Stimulated activated naive B cell treated with anti-CD40 and anti-IgM and Interleukin-4, amounts not matched to agents 10 μg/mL and 1 μg/mL and 100 μg/mL, for 72 hours (primary cell): ENCODE measurements around the gene ZNF750.

ENCODE experiments used
- ATAC-seq, 2 donors: fragments of 150-1000 bp; cut with Tn5 transposase; replicated peaks; 2 replicates each; pipeline ENCODE4 v1.10.0; 2021; ENCODE audit warnings: moderate library complexity in 1 of 2
- DNase-seq: peaks from one replicate; pipeline ENCODE4 v3.0.0; 2021
- H3K27ac Mint-ChIP-seq: one replicate; pipeline ENCODE4 v1.8.0; 2022; ENCODE audit warnings: mild to moderate bottlenecking, mixed read lengths
- H3K27me3 Mint-ChIP-seq, 2 donors: one replicate each; pipeline ENCODE4 v1.8.0; 2022; ENCODE audit warnings: mixed read lengths in 2 of 2
- H3K36me3 Mint-ChIP-seq, 2 donors: one replicate each; pipeline ENCODE4 v1.8.0; 2022; ENCODE audit warnings: mixed read lengths in 2 of 2, mild to moderate bottlenecking in 1 of 2
- H3K4me1 Mint-ChIP-seq, 2 donors: one replicate each; pipeline ENCODE4 v1.8.0; 2022; ENCODE audit warnings: mixed read lengths in 2 of 2, mild to moderate bottlenecking in 1 of 2
- H3K4me3 Mint-ChIP-seq, 2 donors: one replicate each; pipeline ENCODE4 v1.8.0; 2022; ENCODE audit warnings: mild to moderate bottlenecking in 2 of 2, mixed read lengths in 2 of 2, moderate library complexity in 1 of 2
- H3K9me3 Mint-ChIP-seq, 2 donors: one replicate each; pipeline ENCODE4 v1.8.0; 2022; ENCODE audit warnings: mixed read lengths in 2 of 2, mild to moderate bottlenecking in 1 of 2

Gene ZNF750

DNA sequence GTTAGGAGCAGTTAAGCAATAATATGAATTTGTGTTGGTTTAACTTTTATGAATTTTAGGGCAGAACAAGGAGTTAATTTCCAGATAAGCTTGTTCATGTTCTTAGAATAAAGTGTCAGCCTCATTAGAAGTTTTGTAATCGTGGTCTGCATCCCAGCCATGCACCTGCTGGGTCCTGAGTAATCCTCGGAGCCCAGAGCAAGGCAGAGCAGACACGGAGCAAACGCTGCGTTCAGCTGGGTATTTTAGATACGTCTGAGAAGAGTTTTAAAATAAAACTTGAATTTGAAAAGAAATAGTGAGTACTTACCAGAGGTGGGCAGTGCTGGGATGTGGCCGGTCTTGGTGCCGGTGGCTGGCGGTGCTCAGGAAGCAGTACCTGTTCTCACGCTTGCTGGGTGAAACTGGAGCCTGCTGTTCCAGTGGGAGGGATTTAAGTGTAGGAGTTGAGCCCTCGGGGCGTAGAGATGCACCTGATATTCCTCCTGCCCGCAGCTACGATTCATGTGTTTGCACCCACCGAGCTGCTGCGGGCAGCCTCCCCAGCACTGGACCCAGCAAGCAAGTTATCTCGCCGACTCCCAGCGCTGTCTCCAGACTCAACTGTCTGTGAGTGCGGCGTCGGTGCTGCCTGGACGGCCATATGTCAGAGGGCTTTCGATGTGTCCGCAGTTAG lies at the start of gene ZNF750:
TSS of gene ZNF750 (minus strand) at position 406 of the 676 bp plus-strand sequence. CDS start 7,568 bp downstream, outside the sequence.
- Mint-ChIP-seq H3K4me1 (peaks cover 0 to 5% of the 10 kb centered on the region in 2 donors), H3K27me3 (no peaks in the 10 kb centered on the region), H3K9me3 (no peaks in the 10 kb centered on the region), H3K4me3 (no peak within 1 kb of the TSS), H3K27ac (no peak within 1 kb of the TSS), H3K36me3 (peaks cover 16 to 23% of the 10 kb centered on the region in 2 donors)
- no peak for DNase-seq
- no peak for ATAC-seq

DNA sequence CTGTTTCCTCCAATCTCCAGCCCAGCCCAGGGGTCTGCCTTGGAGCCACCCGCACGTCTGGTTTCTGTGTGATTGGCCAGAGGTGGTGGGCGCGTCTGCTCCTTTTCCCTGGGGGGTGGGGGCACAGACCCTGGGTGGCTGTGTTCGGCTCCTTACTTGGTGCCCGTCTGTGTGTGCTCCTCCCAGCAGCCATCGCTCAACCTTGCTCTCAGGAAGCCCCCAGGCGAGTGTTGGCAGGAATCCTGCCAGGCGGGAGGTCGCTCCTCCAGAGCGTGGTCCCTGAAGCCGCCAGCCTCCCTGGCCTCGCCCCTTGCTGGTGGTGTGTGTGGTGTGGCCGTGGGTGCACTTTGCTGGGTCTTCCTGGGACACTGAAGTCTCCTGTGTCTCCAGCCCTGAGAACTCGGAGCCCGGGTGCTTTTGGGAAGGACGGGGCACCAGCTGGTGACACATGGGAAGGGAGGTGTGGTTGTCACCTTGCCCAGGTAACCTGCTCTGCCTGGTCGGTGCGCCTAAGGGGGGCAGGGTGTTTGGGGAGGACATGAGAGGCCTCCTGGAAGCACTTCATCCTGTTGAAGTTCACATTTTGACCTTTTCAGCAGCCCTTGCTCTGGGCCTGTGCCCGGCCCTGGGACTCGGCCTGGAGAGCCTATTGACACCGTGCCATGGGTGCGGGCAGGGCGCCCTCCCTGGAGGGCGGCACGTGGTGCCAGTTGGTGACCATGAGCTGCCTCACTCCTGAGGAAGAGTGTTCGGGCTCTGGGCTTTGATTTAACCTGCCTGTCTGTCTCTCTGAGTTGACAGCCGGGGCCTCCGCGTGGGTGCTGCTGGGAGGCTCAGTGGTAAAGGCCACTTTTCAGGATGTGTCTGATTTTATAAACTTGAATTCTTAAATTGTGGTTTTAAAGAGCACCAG lies 49.0 kb upstream of the ZNF750 start:
- H3K27me3 Mint-ChIP-seq: no peaks in the 10 kb centered on the region
- peak overlapping the region; percentile 93 for H3K27ac Mint-ChIP-seq
- H3K9me3 Mint-ChIP-seq: peaks cover 0 to 5% of the 10 kb centered on the region in 2 donors
- ATAC-seq (no peak), DNase-seq (no peak)
- peaks cover 46 to 68% of the 10 kb centered on the region in 2 donors for H3K36me3 Mint-ChIP-seq
- peaks cover 51 to 70% of the 10 kb centered on the region in 2 donors for H3K4me1 Mint-ChIP-seq
- H3K4me3 Mint-ChIP-seq: no peak overlapping the region

DNA sequence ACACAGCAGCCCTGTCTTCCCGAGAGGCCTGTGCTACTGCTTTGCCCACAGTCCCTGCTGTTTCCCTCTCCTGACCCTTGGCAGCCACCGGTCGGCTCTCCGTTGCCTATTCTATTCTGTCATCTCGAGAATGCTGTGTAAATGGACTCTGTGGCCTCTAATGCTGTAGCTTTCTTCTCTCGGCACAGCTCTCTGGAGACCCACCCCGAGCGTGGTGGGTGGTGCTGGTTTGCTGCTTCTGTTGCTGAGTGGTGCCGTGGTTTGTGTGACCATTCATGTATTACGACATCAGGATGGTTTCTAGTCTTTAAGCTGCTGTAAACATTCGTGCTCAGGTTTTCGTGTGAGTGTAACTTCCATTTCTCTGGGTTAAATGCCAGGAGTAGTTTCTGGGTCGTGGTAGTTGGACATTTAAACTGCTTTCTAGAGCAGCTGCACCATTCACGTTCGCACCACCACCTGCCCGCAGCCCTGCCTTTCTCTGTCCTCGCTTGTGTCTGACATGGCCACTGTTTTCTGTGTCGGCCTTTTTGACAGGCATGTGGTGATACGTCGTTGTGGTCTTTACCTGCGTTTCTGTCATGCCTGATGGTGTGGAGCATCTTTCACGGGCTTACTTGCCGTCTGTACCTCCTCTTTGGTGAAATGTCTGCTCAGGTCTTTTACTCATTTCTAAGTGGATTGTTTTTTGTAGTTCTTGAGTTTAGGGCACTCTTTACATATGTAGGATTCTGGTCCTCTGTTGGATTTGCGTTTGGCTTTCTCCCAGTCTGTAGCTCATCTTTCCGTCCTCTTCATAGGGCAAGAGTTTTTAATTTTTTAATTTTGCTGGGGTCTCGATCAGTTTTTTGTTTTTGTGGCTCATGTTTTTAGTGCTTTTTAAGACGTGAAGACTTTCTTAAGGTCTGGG lies 47.7 kb upstream of the ZNF750 start:
- Mint-ChIP-seq H3K9me3 (peaks cover 0 to 5% of the 10 kb centered on the region in 2 donors), H3K4me1 (peaks cover 48 to 70% of the 10 kb centered on the region in 2 donors), H3K27me3 (no peaks in the 10 kb centered on the region), H3K4me3 (peak overlapping the region; percentile 57 to 59), H3K36me3 (peaks cover 45 to 66% of the 10 kb centered on the region in 2 donors), H3K27ac (peak overlapping the region; percentile 93)
- DNase-seq (peak; percentile 73), ATAC-seq (peak; percentile 90 to 94)

DNA sequence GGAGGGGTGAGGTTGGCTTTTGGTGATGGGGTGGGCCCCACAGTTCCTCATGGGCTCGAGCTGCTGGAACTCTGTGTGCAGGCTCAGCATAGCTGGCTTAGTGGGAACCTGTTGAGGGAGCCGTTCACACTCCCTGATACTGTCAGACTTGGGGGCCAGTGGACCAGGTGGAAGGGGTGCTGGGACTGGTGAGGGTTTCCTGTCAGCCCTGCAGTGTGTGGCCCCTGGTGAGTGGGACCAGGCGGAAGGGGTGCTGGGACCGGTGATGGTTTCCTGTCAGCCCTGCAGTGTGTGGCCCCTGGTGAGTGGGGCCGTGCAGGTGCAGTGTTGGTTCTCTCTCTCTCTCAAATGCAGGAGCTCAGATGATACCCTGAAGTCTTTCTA lies 45.1 kb upstream of the ZNF750 start:
- ATAC-seq (peak; percentile 38 to 41), DNase-seq (no peak)
- peaks cover 0 to 5% of the 10 kb centered on the region in 2 donors for H3K9me3 Mint-ChIP-seq
- H3K27me3 Mint-ChIP-seq: no peaks in the 10 kb centered on the region
- peaks cover 41 to 58% of the 10 kb centered on the region in 2 donors for H3K36me3 Mint-ChIP-seq
- H3K4me1 Mint-ChIP-seq: peaks cover 58 to 90% of the 10 kb centered on the region in 2 donors
- H3K27ac Mint-ChIP-seq: peak overlapping the region; percentile 96
- H3K4me3 Mint-ChIP-seq: peak overlapping the region; percentile 64 to 74

DNA sequence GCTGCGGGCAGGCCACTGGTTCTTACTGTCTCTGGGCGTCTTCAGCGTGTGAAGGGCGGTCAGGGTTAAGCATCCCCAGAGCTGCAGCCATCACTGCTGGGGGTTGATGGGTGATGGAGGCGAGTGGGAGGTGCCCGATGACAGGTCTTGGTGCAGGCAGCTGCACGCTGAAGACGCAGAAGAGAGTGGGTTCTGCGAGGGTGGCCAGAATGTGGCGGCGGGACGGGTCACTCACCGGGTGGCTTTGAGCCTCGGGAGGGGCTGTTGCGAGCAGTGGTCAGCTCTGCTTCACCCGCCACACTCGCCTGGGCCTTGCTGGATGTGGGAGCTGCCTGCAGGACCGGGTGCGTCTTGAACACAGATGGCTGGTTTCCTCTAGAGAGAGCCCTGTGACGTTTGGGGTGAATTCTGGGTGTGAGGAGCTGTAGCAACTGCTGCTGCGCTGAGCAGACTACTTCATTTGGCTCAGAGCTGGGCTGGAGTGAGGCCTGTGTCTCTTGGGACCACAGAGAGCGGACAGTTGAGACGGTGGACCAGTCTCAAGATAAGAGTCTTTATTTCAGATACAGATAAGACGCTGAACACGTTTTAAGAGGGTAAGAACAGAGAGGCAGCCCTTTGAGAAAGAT lies 44.6 kb upstream of the ZNF750 start:
- Mint-ChIP-seq H3K27me3 (no peaks in the 10 kb centered on the region), H3K27ac (peak overlapping the region; percentile 96), H3K4me3 (peak overlapping the region; percentile 64 to 74), H3K4me1 (peaks cover 57 to 95% of the 10 kb centered on the region in 2 donors), H3K9me3 (peaks cover 0 to 5% of the 10 kb centered on the region in 2 donors), H3K36me3 (peaks cover 44 to 58% of the 10 kb centered on the region in 2 donors)
- DNase-seq: no peak
- ATAC-seq: peak in 1 of 2 donors; percentile 28

DNA sequence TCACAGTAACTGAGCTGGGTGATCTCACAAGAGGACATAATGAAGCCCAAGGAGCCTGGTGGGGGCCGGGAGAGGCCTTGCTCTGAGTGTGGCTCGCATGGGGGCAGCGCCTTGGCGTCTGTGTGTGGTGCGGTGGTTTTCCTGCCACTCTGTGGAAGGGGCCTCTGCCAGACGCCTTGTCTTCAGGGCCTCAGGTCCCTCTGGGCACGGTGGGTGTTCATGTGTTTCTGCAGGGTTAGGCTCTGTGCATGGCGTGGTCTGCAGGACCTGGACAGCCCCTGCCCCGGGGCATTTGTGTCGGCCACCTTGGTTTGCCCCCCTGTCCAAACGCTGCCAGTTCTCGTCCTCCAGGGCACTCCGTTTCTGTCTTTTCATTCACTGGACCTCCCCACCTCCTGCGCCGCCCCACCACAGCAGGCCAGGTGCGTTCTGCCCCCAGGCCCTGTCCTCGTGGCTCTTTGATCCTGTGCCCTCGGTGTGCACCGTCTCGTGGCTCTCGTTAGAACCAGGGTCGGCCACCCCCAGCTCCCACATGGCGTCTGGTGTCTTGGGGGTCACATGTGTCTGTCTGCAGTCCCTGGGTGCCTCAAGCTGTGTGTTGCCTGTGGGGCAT lies 43.7 kb upstream of the ZNF750 start:
- H3K4me3 Mint-ChIP-seq: no peak overlapping the region
- no peak for DNase-seq
- no peaks in the 10 kb centered on the region for H3K27me3 Mint-ChIP-seq
- peak overlapping the region; percentile 91 for H3K27ac Mint-ChIP-seq
- peaks cover 61 to 99% of the 10 kb centered on the region in 2 donors for H3K4me1 Mint-ChIP-seq
- peaks cover 0 to 5% of the 10 kb centered on the region in 2 donors for H3K9me3 Mint-ChIP-seq
- no peak for ATAC-seq
- peaks cover 48 to 65% of the 10 kb centered on the region in 2 donors for H3K36me3 Mint-ChIP-seq

DNA sequence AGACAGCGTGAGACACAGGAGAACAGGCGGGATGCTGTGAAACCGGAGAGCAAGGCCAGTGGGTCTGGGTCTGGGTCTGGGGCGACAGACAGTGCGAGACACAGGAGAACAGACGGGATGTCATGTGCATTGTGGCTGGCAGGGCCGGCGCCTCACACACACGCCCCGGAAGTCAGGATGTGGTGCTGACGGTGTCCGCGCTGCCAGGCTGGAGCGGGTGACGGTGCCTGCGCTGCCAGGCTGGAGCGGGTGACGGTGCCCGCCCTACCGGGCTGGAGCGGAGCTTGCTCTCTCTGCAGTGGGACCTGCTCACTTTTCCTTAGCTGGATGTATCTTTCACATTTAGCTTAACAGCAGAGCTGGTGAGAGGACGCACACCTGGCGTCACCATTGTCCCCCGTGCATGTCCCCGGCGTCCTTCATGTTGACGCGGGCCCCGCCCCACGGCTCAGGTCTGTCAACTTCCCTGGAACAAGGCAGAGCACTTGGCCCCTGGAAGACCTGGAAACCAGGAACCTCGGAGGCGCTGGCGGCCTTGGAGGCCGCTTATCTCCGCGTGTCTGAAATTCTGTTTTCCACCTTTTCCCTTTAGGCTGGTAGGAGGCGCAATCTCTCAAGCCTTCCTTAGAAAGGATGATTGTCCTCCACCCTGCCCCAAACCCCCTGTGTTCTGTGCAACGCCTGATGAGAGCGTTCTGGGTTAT lies 43.0 kb upstream of the ZNF750 start:
- H3K4me3 Mint-ChIP-seq: peak overlapping the region; percentile 36 to 46
- DNase-seq: no peak
- peaks cover 63 to 99% of the 10 kb centered on the region in 2 donors for H3K4me1 Mint-ChIP-seq
- H3K36me3 Mint-ChIP-seq: peaks cover 42 to 63% of the 10 kb centered on the region in 2 donors
- H3K27ac Mint-ChIP-seq: peak overlapping the region; percentile 56
- ATAC-seq: peak in 1 of 2 donors; percentile 14
- peaks cover 0 to 3% of the 10 kb centered on the region in 2 donors for H3K9me3 Mint-ChIP-seq
- no peaks in the 10 kb centered on the region for H3K27me3 Mint-ChIP-seq

DNA sequence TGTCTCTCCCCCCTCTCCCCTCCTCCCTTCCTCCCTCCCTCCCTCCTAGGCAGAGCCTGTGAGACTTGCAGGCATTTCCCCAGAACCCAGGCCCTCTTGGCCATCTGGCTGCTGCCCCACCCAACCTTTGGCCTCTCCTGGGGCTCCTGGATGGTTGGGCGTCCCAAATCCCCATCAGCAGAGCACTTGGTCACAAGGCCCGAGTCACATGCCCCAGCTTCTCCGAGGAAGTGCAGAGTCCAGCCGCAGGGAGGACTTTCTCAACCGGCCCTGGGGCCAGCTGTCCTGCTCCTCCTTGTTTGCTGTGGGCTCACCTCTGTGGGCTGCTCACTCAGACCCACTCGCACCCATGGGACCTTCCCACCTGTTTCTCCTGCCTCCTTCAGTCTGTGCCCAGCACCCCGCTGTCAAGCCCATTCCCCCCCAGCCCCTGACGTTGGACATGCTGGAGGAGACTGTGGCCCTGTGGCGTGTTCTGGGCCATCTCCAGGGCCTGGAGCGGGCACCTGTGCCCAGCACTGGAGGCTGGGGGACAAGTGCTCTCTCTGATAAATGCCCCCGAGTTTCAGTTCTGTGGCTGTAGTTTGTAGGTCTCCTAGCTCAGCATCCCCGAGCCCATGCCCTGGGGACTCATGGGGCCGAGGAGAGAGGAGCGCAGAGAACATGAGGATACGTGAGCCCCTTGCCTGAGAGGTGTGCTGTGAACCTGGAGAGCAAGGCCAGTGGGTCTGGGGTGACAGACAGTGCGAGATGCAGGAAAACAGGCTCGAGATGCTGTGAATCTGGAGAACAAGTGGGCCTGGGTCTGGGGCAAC lies 42.3 kb upstream of the ZNF750 start:
- H3K4me1 Mint-ChIP-seq: peaks cover 56 to 99% of the 10 kb centered on the region in 2 donors
- DNase-seq (no peak), ATAC-seq (no peak)
- H3K4me3 Mint-ChIP-seq: peak overlapping the region; percentile 36 to 46
- H3K9me3 Mint-ChIP-seq: no peaks in the 10 kb centered on the region
- peaks cover 35 to 55% of the 10 kb centered on the region in 2 donors for H3K36me3 Mint-ChIP-seq
- no peaks in the 10 kb centered on the region for H3K27me3 Mint-ChIP-seq
- H3K27ac Mint-ChIP-seq: peak overlapping the region; percentile 75

DNA sequence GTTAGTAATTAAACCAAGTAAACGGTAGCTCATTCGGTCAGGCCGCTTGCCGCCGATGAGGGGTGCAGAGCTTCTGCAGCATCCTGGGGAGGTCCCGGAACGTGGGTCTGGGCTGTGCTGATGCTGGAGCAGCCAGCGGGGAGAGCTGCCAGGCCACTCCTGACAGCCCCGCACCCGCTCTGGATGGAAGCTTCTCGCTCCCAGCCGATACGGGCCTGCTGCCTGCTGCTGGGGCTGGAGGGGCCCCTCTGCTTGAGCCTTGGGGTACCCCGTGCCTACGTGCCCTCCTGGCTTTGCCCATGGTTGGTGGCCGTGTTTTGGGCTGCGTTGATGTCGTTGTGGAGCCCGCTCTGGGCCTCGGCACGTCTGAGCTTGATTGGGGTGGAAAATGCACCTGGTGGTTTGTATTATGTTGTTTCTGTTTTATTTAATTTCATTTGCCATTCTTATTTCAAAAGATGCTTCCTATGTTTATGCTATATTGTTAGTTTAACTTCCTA lies 41.6 kb upstream of the ZNF750 start:
- H3K36me3 Mint-ChIP-seq: peaks cover 33 to 53% of the 10 kb centered on the region in 2 donors
- DNase-seq (no peak), ATAC-seq (no peak)
- H3K4me1 Mint-ChIP-seq: peaks cover 52 to 99% of the 10 kb centered on the region in 2 donors
- no peak overlapping the region for H3K4me3 Mint-ChIP-seq
- H3K27me3 Mint-ChIP-seq: no peaks in the 10 kb centered on the region
- peak overlapping the region; percentile 25 for H3K27ac Mint-ChIP-seq
- no peaks in the 10 kb centered on the region for H3K9me3 Mint-ChIP-seq

DNA sequence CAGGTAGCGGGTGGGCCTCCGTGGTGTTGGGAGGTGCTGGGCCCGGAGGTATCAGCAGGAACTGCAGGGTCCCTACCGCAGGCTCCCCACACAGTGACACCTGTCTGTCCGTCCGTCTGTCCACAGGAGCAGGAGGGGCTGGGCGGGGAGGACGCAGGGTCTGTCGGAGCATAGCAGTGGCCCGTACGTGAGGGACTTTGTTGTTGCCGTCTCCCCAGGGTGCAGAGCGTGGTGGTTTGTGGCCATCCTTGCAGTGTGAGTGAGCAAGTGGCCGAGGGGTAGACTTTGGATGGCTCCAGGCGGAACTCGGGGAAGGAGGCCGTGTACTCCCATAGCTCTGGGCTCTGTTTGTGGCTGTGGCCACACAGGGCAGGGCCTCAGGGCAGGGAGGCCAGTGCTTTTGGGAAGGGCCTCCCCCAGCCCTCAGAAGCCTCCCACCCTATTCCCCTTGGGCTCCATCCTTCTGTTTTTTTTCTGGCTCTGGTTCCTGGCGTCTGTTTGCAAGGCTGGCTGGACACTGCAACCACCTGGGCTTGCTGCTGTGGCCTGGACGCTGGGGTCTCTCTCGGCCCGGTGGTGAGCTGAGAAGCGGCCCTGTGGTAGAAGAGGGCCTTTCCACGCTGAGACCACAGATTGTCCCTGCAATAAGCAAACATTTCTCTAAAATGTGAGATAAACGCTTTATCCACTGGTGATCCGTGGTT lies 41.0 kb upstream of the ZNF750 start:
- DNase-seq: no peak
- H3K9me3 Mint-ChIP-seq: no peaks in the 10 kb centered on the region
- peaks cover 50 to 98% of the 10 kb centered on the region in 2 donors for H3K4me1 Mint-ChIP-seq
- H3K27ac Mint-ChIP-seq: peak overlapping the region; percentile 25
- peaks cover 33 to 52% of the 10 kb centered on the region in 2 donors for H3K36me3 Mint-ChIP-seq
- no peaks in the 10 kb centered on the region for H3K27me3 Mint-ChIP-seq
- H3K4me3 Mint-ChIP-seq: no peak overlapping the region
- no peak for ATAC-seq

DNA sequence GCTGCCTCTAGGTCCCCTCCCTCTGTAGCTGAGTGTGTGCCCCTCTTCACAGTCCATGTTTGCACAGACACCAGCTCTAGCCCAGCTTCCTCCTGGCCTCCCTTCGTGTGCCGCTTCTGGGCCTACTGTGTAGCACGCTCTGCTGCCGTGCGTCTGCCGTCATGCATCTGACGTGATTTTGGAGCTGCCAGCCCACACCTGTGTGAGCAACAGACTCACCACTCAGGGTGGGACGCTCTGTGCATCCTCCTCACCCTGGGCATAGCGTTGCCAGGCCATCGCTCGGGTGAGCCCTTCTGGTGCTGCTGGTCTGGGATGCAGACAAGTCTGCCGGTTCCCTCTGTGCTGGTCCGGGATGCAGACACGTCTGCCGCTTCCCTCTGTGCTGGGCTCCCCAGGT lies 39.4 kb upstream of the ZNF750 start:
- no peak for DNase-seq
- Mint-ChIP-seq H3K27ac (peak overlapping the region; percentile 1), H3K27me3 (no peaks in the 10 kb centered on the region), H3K9me3 (no peaks in the 10 kb centered on the region), H3K4me1 (peaks cover 46 to 95% of the 10 kb centered on the region in 2 donors), H3K4me3 (no peak overlapping the region), H3K36me3 (peaks cover 36 to 55% of the 10 kb centered on the region in 2 donors)
- ATAC-seq: no peak
